T-helper 2 cell treated with Interferon-gamma antibody and Interleukin-4, amounts not matched to agents 5 μg/mL and 100 μg/mL, for 36 hours (primary cell): ENCODE data around the gene SEMA4G.
"Not testable (repeated sequence)": the region's sequence is repeated elsewhere in the genome, so short reads cannot be mapped to it uniquely, and the experiment has no call there.

ENCODE experiments used
- DNase-seq: peaks from one replicate; pipeline ENCODE4 v3.0.0; 2021; ENCODE audit warnings: low spot score
- H3K27ac Mint-ChIP-seq: one replicate; pipeline ENCODE4 v1.8.0; 2021; ENCODE audit warnings: mild to moderate bottlenecking, mixed read lengths
- H3K27me3 Mint-ChIP-seq: one replicate; pipeline ENCODE4 v1.8.0; 2021; ENCODE audit warnings: low read depth, mixed read lengths
- H3K36me3 Mint-ChIP-seq: one replicate; pipeline ENCODE4 v1.8.0; 2021; ENCODE audit warnings: low read depth, mixed read lengths
- H3K4me1 Mint-ChIP-seq: one replicate; pipeline ENCODE4 v1.8.0; 2021; ENCODE audit warnings: low read depth, mixed read lengths
- H3K4me3 Mint-ChIP-seq: one replicate; pipeline ENCODE4 v1.8.0; 2022; ENCODE audit warnings: mild to moderate bottlenecking, moderate library complexity, mixed read lengths
- H3K9me3 Mint-ChIP-seq: one replicate; pipeline ENCODE4 v1.8.0; 2021; ENCODE audit warnings: mixed read lengths

The SEMA4G gene

DNA sequence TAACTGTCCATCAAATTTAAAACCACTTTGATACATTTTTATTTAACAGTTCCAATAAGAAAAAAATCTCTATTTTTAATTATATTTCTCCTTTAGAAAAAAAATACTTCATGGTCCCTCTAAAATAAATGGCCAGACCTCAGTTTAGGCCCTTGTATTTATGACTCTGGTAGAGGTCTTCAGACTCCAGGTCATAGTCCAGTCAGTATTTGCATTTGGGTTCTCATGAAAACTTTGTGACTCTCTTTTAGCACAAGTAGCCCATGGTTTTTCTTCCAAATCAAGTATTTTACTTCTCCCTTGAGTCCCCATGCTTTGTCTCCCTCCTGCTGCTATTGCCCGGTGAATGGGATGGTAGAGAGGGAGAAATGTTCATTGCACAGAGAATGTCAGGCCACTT is 5.5 kb upstream of the SEMA4G start:
- no peaks in the 10 kb centered on the region for H3K9me3 Mint-ChIP-seq
- peaks cover 5% of the 10 kb centered on the region for H3K4me1 Mint-ChIP-seq
- H3K27me3 Mint-ChIP-seq = peaks cover 4% of the 10 kb centered on the region
- no peak overlapping the region for H3K27ac Mint-ChIP-seq
- H3K36me3 Mint-ChIP-seq = peaks cover 32% of the 10 kb centered on the region
- no peak overlapping the region for H3K4me3 Mint-ChIP-seq
- DNase-seq = no peak

- no peak overlapping the region for H3K4me3 Mint-ChIP-seq
- no peak overlapping the region for H3K27ac Mint-ChIP-seq
- H3K27me3 Mint-ChIP-seq = peaks cover 8% of the 10 kb centered on the region
- no peaks in the 10 kb centered on the region for H3K9me3 Mint-ChIP-seq
- no peak for DNase-seq
- H3K4me1 Mint-ChIP-seq = peaks cover 7% of the 10 kb centered on the region
- H3K36me3 Mint-ChIP-seq = peaks cover 17% of the 10 kb centered on the region
Observed at GRCh38 chr10:100965820-100966219, 3.5 kb upstream of the SEMA4G start.

DNA sequence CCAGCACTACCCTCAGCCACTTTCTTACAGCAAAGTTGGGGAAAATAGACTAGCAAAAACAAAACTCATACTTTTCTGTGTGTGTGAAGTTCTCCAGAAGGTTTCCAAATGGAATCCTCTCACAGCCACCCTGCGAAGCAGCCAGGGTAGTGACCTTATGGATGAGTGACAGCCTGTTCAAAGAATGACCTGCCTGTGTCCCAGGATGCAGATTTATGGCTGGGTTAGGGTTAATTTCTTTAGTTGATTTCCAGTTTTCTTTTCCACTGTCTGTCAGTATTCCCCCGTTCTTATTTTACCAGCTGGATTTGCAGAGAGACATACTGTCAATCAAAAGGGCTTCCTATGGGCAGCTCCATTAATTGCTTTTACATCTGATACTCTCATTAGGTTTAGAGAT is 2.4 kb upstream of the SEMA4G start:
- H3K9me3 Mint-ChIP-seq = no peaks in the 10 kb centered on the region
- H3K27me3 Mint-ChIP-seq = peaks cover 8% of the 10 kb centered on the region
- no peak overlapping the region for H3K27ac Mint-ChIP-seq
- peaks cover 7% of the 10 kb centered on the region for H3K4me1 Mint-ChIP-seq
- no peak overlapping the region for H3K4me3 Mint-ChIP-seq
- no peak for DNase-seq
- H3K36me3 Mint-ChIP-seq = peaks cover 13% of the 10 kb centered on the region

GRCh38 chr10:100967332-100967731 is 2.0 kb upstream of the SEMA4G start:
- no peak for DNase-seq
- H3K36me3 Mint-ChIP-seq = peaks cover 9% of the 10 kb centered on the region
- H3K9me3 Mint-ChIP-seq = no peaks in the 10 kb centered on the region
- H3K4me1 Mint-ChIP-seq = peaks cover 7% of the 10 kb centered on the region
- H3K27ac Mint-ChIP-seq = no peak overlapping the region
- H3K4me3 Mint-ChIP-seq = no peak overlapping the region
- peaks cover 8% of the 10 kb centered on the region for H3K27me3 Mint-ChIP-seq

GRCh38 chr10:100968062-100968736 is 1.1 kb upstream of the SEMA4G start:
- Mint-ChIP-seq H3K4me3 (peak overlapping the region; percentile 71), H3K27ac (no peak overlapping the region), H3K4me1 (peaks cover 7% of the 10 kb centered on the region), H3K36me3 (peaks cover 6% of the 10 kb centered on the region), H3K9me3 (no peaks in the 10 kb centered on the region), H3K27me3 (peaks cover 8% of the 10 kb centered on the region)
- DNase-seq = no peak

- peaks cover 7% of the 10 kb centered on the region for H3K4me1 Mint-ChIP-seq
- no peaks in the 10 kb centered on the region for H3K9me3 Mint-ChIP-seq
- H3K36me3 Mint-ChIP-seq = peaks cover 4% of the 10 kb centered on the region
- H3K27me3 Mint-ChIP-seq = peaks cover 8% of the 10 kb centered on the region
- no peak overlapping the region for H3K27ac Mint-ChIP-seq
- DNase-seq = no peak
- H3K4me3 Mint-ChIP-seq = peak overlapping the region; percentile 71
Observed at GRCh38 chr10:100968863-100969186, 479 bp upstream of the SEMA4G start.

GRCh38 chr10:100970076-100970913 is 991 bp downstream of the SEMA4G start:
- Mint-ChIP-seq H3K27me3 (peaks cover 8% of the 10 kb centered on the region), H3K9me3 (no peaks in the 10 kb centered on the region), H3K4me3 (peak overlapping the region; percentile 41), H3K4me1 (peaks cover 7% of the 10 kb centered on the region), H3K36me3 (peaks cover 4% of the 10 kb centered on the region), H3K27ac (no peak overlapping the region)
- no peak for DNase-seq

GRCh38 chr10:100970914-100971811 is 1.9 kb downstream of the SEMA4G start:
- H3K4me1 Mint-ChIP-seq = peaks cover 7% of the 10 kb centered on the region
- no peak overlapping the region for H3K27ac Mint-ChIP-seq
- no peak for DNase-seq
- H3K27me3 Mint-ChIP-seq = peaks cover 8% of the 10 kb centered on the region
- H3K9me3 Mint-ChIP-seq = no peaks in the 10 kb centered on the region
- no peak overlapping the region for H3K4me3 Mint-ChIP-seq
- no peaks in the 10 kb centered on the region for H3K36me3 Mint-ChIP-seq

GRCh38 chr10:100972115-100972903 is 3.0 kb downstream of the SEMA4G start:
- Mint-ChIP-seq H3K27ac (no peak overlapping the region), H3K27me3 (peaks cover 8% of the 10 kb centered on the region), H3K4me3 (no peak overlapping the region), H3K4me1 (peaks cover 7% of the 10 kb centered on the region), H3K36me3 (no peaks in the 10 kb centered on the region), H3K9me3 (no peaks in the 10 kb centered on the region)
- DNase-seq = no peak

DNA sequence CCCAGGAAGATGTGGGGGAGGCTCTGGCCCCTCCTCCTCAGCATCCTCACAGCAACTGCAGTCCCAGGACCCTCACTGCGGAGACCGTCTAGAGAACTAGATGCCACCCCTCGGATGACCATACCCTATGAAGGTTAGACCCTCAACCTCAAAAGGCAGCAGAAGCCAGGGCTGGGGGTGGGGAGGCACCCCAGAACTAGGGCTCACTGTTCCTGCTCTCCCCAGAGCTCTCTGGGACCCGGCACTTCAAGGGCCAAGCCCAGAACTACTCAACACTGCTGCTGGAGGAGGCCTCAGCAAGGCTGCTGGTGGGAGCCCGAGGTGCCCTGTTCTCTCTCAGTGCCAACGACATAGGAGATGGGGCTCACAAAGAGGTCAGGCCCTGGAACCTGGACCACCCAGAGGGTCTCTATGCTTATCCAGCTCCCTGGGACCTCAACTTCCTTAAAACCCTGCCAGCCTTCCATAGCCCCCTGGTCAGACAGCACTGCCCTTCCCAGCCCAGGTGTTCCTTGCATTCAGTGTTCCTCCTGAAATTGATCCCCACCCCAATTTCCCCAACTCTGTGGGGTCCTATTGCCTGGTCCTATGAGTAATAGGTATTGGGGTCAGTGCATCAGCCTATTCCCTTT is 3.7 kb downstream of the SEMA4G start:
- Mint-ChIP-seq H3K9me3 (no peaks in the 10 kb centered on the region), H3K27ac (no peak overlapping the region), H3K4me1 (peaks cover 7% of the 10 kb centered on the region), H3K4me3 (no peak overlapping the region), H3K36me3 (no peaks in the 10 kb centered on the region), H3K27me3 (peaks cover 8% of the 10 kb centered on the region)
- DNase-seq = no peak

GRCh38 chr10:100975397-100975796 is 6.1 kb downstream of the SEMA4G start:
- DNase-seq, H3K27me3 Mint-ChIP-seq, H3K27ac Mint-ChIP-seq, H3K9me3 Mint-ChIP-seq, H3K36me3 Mint-ChIP-seq, H3K4me3 Mint-ChIP-seq, H3K4me1 Mint-ChIP-seq: not testable (repeated sequence)

GRCh38 chr10:100976906-100977305 is 7.6 kb downstream of the SEMA4G start:
- Mint-ChIP-seq H3K4me3 (no peak overlapping the region), H3K36me3 (no peaks in the 10 kb centered on the region)

DNA sequence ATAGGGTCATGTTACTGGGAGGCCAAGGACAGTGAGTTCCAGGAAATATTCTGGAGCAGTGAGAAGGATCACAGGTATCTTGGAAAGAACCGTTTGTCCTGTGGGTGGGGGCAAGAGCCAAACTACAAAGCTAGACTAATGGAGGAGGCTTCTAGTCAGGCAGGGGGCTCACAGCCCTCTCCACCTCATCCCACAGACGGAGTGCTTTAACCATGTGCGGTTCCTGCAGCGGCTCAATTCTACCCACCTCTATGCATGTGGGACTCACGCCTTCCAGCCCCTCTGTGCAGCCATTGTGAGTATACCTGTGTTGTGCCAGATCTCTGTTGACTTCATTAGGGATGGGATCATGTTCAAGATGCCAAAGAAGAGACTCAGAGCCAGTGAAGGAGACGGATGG is 8.1 kb downstream of the SEMA4G start:
- Mint-ChIP-seq H3K27ac (no peak overlapping the region), H3K27me3 (no peaks in the 10 kb centered on the region), H3K36me3 (no peaks in the 10 kb centered on the region), H3K9me3 (no peaks in the 10 kb centered on the region), H3K4me1 (no peaks in the 10 kb centered on the region), H3K4me3 (no peak overlapping the region)
- no peak for DNase-seq

More at GRCh38 chr10:100976906-100977305, 7.6 kb downstream of the SEMA4G start:
- no peak for DNase-seq
- Mint-ChIP-seq H3K4me1 (no peaks in the 10 kb centered on the region), H3K9me3 (no peaks in the 10 kb centered on the region), H3K27me3 (no peaks in the 10 kb centered on the region), H3K27ac (no peak overlapping the region)
